ENCODE data around the gene DBI. TPM values are rescaled to one million over a fixed set of nuclear protein-coding genes. Genes with fewer than 3 reads are reported as not detected.

DBI gene
- total RNA-seq, 1 experiment from 2014 or later = 129 TPM

DNA sequence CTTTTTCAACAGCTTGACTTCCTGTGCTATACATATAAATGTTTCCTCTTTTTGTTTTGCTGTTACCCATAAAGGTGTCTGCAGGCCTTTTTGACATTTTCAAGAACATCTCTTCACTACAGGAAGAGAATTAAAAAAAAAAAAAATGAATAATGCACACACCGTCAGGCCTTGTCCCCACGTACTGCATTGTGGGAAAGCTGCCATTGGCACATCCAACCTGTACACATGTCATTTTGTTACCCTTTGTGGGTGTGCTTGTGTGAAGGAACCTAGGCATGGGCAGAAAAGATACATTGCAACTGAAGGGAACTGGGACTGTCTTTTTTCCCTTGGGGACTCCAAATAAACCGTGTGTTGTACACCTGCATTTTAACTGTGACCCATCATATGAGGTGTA, 48.1 kb downstream of the DBI start:
- H3K9ac ChIP-seq (ENCODE audit: low read length) = no peak overlapping the region
- BruUV-seq (replicated peaks) = no TSS peak
- intact Hi-C loops (cut with micrococcal nuclease) = no loop called here
- H3K4me2 ChIP-seq (ENCODE audit: low read length) = no peak overlapping the region
- ChIA-PET RAD21 (ENCODE audit: low non-redundant PET in 1 of 2, low total read pairs in 2 of 2, uncharacterized antibody in 2 of 2, unreplicated experiment in 2 of 2) (no interaction called here), POLR2A (no interaction called here), CTCF (interaction anchor here (2.4 kb wide), 1 partner anchor 62 kb away, joined by 9 read pairs; no protein-coding TSS in a partner anchor)
- DNase-seq (ENCODE audit: low read depth, low spot score) = no peak
- no peaks in the 10 kb centered on the region for H3K36me3 ChIP-seq (ENCODE audit: control insufficient read depth in 1 of 2, insufficient read depth in 2 of 2, low read length in 2 of 2)
- TF ChIP-seq YY1 (IDR thresholded peaks at IDR 0.05; ENCODE audit: extremely low read depth, insufficient replicate concordance, low read depth, low read length) (no peak), ZFX (IDR thresholded peaks at IDR 0.05) (no peak), SRF (IDR thresholded peaks at IDR 0.05; ENCODE audit: low read depth) (no peak), TCF7L2 (IDR thresholded peaks at IDR 0.05; ENCODE audit: borderline replicate concordance, extremely low read depth, insufficient read depth, insufficient read length) (no peak), CEBPB (IDR thresholded peaks at IDR 0.05; ENCODE audit: low read depth) (no peak), EZH2 (IDR thresholded peaks at IDR 0.05) (no peak), CBX3 (IDR thresholded peaks at IDR 0.05; ENCODE audit: low read depth) (no peak), JUND (IDR thresholded peaks at IDR 0.05) (no peak), CTCF (IDR thresholded peaks at IDR 0.05 in 2 of 3, conservative IDR thresholded peaks at IDR 0.05 in 1 of 3; ENCODE audit: borderline replicate concordance in 1 of 3, insufficient read depth in 1 of 3, low read depth in 2 of 3, low read length in 2 of 3) (no peak), EGR1 (IDR thresholded peaks at IDR 0.05; ENCODE audit: low read depth) (no peak), EZH2phosphoT487 (IDR thresholded peaks at IDR 0.05; ENCODE audit: borderline replicate concordance) (no peak), SP1 (IDR thresholded peaks at IDR 0.05; ENCODE audit: low read depth) (no peak)
- TF ChIP-seq, protein P1, sequence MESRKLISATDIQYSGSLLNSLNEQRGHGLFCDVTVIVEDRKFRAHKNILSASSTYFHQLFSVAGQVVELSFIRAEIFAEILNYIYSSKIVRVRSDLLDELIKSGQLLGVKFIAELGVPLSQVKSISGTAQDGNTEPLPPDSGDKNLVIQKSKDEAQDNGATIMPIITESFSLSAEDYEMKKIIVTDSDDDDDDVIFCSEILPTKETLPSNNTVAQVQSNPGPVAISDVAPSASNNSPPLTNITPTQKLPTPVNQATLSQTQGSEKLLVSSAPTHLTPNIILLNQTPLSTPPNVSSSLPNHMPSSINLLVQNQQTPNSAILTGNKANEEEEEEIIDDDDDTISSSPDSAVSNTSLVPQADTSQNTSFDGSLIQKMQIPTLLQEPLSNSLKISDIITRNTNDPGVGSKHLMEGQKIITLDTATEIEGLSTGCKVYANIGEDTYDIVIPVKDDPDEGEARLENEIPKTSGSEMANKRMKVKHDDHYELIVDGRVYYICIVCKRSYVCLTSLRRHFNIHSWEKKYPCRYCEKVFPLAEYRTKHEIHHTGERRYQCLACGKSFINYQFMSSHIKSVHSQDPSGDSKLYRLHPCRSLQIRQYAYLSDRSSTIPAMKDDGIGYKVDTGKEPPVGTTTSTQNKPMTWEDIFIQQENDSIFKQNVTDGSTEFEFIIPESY (IDR thresholded peaks at IDR 0.05; ENCODE audit: extremely low read depth, insufficient replicate concordance, low read length) = no peak
- no peaks in the 10 kb centered on the region for H3K4me1 ChIP-seq (ENCODE audit: control insufficient read depth in 1 of 2, insufficient read depth in 2 of 2, low read length in 2 of 2)
- no peaks in the 10 kb centered on the region for H4K20me1 ChIP-seq (ENCODE audit: insufficient read depth)
- no peaks in the 10 kb centered on the region for H3K79me2 ChIP-seq (ENCODE audit: insufficient read depth, low read length)
- ATAC-seq = no peak
- H3K27me3 ChIP-seq (ENCODE audit: insufficient read depth, low read length) = no peaks in the 10 kb centered on the region
- H3K27ac ChIP-seq (ENCODE audit: low read depth, low read length) = no peak overlapping the region
- no peaks in the 10 kb centered on the region for H3K9me2 ChIP-seq (ENCODE audit: insufficient read depth)
- H2AFZ ChIP-seq (ENCODE audit: low read depth, low read length, poor library complexity, severe bottlenecking) = no peak overlapping the region
- no peak overlapping the region for H3K4me3 ChIP-seq (replicated peaks in 1 of 2; ENCODE audit: low read depth in 1 of 2, low read length in 2 of 2)
- no peaks in the 10 kb centered on the region for H3K9me3 ChIP-seq (ENCODE audit: control insufficient read depth in 1 of 2, insufficient read depth in 1 of 2, low read depth in 1 of 2, low read length in 2 of 2)

Data from HCT116 (cell line).